ENCODE data around the gene CENPP. TPM values are rescaled to one million over a fixed set of nuclear protein-coding genes. Genes with fewer than 3 reads are reported as not detected.
"Not testable (repeated sequence)": the region's sequence is repeated elsewhere in the genome, so short reads cannot be mapped to it uniquely, and the experiment has no call there.

The CENPP gene
- total RNA-seq, 1 donor from 2014 or later: 3.3 TPM

DNA sequence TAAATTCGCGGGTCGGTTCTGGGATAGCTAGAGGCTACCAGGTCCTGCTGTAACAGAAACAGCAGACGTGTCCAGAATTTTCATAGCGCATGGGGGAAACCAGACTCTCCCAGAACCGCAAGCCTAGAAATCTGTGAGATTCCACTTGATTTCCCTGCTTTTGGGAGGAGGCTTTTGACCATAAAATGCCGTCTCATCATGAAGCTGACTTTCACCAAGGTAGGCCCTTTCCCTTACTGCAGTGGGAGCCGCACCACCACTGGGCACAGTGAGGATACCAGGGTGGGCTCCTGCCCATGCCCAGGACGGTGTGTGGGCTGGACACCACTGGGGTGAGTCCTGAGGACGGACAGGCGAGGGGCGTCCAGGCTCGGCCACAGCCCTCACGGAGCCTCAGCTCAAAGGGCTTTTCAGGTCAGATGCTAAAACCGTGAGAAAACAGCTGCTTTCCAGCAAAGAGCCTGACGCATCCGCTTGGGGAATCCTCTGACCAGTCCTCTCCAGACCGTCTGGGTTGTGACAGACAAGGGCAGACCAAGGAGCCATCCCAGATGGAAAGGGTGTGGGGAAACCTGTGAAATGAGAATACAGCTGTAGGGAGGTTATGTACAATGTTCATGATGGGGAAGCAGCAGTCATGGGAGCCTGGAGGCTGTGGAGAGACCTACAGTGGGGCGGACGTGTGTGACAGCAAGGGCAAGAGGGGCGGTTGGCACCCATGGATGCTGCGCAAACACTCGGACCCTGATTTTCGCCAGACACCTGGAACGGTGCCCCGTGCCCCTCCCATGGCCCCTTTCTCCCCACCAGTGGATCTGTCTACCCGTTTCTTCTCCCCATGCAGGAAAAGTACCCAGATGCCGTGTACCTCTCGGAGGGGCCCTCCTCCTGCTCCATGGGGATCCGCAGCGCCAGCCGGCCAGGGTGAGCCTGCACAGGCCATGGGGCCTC, 285.0 kb downstream of the CENPP start:
- ATAC-seq (peak; percentile 74), DNase-seq (ENCODE audit: missing footprints) (no peak)
- intact Hi-C loops (cut with DNase I): loop anchor here (10.0 kb wide), 1 partner anchor 106 kb away; no protein-coding TSS in a partner anchor

DNA sequence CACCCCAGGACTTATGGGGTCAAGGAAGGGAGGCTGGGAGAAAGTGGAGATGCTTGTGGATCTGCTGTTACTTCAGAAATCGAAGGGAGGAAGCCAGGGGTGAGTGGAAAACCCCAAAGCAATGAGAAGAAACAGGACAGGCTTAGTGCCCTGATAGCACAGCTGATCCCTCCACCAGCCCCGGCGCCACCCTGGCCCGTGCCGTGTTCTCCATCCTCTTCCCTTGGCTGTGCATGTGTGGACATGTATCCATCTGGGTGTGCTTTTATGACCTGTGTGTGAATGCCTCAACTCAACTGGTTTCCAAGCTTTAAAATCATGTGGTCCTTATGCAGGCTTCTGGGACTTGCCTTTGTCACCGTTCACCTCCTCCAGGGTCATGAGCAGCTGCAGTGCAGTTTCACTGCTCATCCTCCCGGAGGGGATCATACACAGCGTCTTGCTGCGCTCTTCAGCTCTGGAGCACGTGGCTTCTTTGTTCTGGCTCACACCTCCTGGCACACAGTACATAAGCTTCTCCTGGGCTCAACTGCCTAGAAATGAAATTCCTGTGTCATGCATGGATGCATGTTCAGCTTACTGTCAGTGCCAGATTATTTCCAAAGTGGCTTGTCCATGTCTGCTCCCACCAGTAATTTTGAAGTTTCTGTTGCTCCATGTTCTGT, 286.0 kb downstream of the CENPP start:
- ATAC-seq: no peak
- no peak for DNase-seq (ENCODE audit: missing footprints)
- intact Hi-C loops (cut with DNase I): loop anchor here (10.0 kb wide), 1 partner anchor 107 kb away; no protein-coding TSS in a partner anchor

DNA sequence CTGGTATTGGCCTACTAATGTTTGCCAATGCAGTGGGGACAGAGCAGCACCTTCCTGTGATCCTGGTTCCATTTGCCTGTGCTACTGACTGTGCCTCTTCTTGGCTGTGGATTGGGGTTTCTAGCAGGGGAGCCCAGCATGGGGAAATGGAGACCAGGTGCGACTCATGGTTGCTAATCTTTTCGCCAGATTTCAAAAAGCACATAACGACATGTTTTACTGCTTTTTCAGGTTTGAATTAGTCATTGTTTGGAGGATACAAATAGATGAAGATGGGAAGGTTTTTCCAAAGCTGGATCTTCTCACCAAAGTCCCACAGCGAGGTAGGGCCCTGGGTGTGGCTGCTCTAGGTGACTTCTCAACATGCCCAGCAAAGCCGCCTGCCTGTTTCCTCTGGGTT, 286.5 kb downstream of the CENPP start:
- intact Hi-C loops (cut with DNase I): loop anchor here (10.0 kb wide), 1 partner anchor 107 kb away; no protein-coding TSS in a partner anchor
- no peak for DNase-seq (ENCODE audit: missing footprints)
- no peak for ATAC-seq

DNA sequence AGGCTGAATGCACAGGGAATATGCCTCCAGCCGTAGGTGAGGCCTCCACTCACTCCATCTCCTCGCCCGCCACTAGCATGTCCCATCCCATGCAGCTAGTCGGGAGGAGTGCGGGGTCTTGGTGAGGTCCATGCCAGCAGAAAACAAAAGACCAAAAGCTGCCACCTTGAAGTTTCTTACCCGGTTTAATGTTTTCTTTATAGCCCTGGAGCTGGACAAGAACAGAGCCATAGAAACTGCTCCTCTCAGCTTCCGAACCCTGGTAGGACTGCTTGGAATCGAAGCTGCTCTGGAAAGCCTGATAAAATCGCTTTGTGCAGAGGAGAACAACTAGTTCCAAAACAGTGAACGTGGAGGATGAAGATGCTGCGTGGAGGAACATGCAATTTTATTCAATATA, 287.1 kb downstream of the CENPP start:
- DNase-seq (ENCODE audit: missing footprints) (no peak), ATAC-seq (no peak)
- intact Hi-C loops (cut with DNase I): loop anchor here (10.0 kb wide), 1 partner anchor 108 kb away; no protein-coding TSS in a partner anchor

DNA sequence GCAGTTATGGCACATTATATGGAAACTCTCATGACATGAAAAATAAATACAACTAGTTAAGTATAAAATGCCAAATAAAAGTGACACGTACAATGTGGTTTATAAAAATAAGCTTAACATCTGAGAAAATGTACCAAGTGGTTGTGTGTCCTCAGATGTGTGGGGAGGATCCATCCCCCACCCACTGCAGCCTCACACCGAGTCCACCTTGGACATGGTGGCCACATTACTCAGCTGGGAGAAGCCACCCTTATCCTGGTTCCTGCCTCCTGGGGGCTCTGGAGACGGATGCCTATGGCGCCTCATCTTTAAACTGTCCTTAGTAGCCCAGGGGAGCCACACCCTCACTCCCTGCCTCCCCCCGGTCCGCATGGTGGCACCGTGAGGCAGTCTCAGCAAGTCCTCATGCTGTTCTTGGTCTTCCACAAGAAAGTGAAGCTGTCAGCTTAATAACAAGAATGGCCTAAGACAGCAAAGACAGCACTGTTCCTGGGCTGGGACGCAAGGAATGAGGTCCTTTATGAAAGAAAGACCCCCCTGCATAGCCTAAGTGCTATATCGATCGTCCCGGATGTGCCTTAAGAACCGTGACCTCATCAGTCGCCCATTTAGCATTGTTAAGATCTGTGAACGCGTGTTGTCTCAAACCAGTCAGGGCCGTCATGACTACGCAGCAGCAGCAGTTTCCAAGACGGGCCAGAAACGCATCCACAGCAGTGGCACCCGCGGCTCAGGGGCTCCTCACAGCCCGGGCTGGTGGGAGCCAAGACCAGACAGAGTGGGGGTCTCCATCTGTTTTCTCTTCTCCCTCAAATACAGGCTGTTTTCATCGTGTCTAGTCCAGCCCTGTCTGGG, 287.7 kb downstream of the CENPP start:
- intact Hi-C loops (cut with DNase I): loop anchor here (10.0 kb wide), 1 partner anchor 109 kb away; no protein-coding TSS in a partner anchor
- DNase-seq (ENCODE audit: missing footprints): no peak
- ATAC-seq: no peak

DNA sequence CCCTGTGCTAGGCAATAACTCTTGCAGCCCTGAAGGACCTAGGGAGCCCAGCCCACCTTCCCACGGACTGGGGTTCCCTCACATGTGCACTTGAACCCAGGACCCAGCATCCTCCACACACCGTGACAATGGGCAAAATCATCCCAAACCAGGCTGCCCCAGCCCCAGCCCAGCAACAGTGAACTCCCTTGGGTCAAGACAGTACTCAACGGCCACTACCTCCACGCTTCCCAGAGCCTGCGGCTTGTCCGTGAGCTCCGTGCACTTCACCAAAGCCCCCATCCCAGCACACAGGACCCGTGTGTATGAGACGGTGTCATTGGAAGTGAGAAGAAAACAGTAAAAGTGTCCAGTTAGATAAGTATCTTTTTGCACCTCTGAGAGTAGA, 288.4 kb downstream of the CENPP start:
- ATAC-seq (no peak), DNase-seq (ENCODE audit: missing footprints) (no peak)
- intact Hi-C loops (cut with DNase I): loop anchor here (10.0 kb wide), 1 partner anchor 109 kb away; no protein-coding TSS in a partner anchor

DNA sequence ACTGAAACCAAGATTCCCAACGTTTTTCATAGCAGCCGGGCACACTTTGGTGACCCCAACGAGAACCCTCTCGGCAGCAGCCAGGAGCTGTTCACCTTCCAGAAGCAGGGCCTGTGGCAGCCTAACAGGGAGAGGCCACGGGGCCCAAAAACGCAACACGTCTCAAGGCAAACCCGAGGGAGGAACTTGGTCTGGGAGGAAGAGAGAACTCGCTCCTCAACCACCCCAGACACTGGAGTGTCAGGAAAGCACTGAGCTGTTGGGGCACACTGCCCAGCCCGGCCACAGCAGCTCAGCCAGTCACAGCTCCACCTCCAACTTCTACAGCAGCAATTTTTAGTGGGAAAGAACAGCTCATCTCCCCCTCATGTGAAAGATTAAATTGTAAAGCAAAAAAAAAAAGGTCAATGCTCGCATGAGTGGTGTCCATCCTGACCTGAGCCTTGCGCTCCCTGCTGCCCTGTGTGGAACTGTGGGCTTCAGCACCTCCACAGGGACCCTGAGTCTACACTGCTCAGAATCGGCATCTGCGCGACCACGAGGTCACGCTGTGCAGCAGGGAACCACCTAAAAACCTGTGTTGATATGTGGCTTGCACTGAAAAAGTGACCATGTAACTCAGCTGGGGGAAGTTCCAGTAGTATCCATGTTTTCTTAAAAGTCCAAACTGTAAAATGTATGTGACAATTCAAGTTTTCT, 289.2 kb downstream of the CENPP start:
- DNase-seq (ENCODE audit: missing footprints) (no peak), ATAC-seq (no peak)
- intact Hi-C loops (cut with DNase I): loop anchor here (10.0 kb wide), 1 partner anchor 110 kb away; no protein-coding TSS in a partner anchor

DNA sequence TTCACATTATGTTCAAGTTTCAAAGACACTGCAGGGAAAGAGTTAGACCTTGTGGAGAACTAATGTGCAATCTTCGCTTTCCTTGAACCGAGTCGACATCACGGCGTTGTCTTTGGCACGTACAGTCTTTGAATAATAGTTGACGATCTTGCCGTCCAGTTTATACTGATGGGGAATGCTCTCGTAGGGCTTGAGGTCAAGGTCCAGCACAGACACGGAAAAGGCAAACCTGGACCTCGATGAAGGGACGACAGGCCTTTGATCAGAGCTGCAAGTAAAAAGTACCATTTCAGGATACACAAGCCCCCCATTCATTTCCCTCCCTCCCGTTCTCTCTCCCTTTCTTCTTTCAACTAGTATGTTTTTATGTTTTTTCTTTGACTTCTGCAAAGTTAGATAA, 290.0 kb downstream of the CENPP start:
- DNase-seq (ENCODE audit: missing footprints) (no peak), ATAC-seq (no peak)
- intact Hi-C loops (cut with DNase I): loop anchor here (10.0 kb wide), 1 partner anchor 111 kb away; no protein-coding TSS in a partner anchor

DNA sequence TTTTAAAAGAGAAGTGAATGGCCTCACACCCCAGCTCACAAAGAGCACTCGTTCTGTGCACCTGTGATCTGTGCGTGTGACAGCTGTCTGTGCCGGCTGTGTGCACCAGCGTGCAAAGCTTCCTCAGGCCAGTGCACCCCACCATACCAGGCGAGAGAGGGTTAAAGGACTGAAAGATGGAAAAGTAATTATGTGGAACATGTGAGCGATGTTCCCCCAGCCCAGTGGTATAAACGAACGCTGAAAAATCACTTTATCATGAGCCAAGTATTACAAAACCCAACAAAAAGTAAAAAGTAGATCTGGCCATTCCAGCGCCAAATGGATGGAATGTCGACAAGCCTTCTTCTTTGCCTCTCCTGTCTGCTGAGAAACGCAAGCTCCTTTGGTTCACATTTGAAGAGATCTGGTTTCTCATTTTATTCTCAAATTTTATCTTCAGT, 290.5 kb downstream of the CENPP start:
- intact Hi-C loops (cut with DNase I): loop anchor here (10.0 kb wide), 1 partner anchor 111 kb away; no protein-coding TSS in a partner anchor
- ATAC-seq: peak; percentile 18
- no peak for DNase-seq (ENCODE audit: missing footprints)

DNA sequence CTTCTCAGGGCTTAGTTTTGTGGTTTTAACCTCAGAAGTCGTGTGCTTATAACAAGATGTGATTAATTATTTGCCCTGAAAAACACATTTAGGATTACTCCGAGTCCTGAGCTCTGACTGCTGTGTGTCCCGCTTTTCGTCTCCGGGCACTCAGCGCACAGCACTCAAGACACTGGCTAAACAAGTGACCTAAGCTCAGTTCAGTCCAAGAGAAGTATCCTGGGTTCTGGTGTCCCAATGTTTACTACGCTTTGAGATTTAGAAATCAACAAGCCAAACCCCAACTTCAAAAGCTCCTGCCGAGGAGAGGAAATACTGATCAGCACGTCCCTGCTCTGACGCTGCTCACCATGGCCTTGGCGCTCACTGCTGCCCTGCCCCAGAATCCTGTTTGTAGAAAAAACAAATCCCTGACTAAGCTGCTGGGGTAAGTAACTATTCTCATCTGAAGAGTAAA, 290.9 kb downstream of the CENPP start:
- intact Hi-C loops (cut with DNase I): loop anchor here (10.0 kb wide), 1 partner anchor 112 kb away; no protein-coding TSS in a partner anchor
- DNase-seq (ENCODE audit: missing footprints): no peak
- ATAC-seq: peak; percentile 27

DNA sequence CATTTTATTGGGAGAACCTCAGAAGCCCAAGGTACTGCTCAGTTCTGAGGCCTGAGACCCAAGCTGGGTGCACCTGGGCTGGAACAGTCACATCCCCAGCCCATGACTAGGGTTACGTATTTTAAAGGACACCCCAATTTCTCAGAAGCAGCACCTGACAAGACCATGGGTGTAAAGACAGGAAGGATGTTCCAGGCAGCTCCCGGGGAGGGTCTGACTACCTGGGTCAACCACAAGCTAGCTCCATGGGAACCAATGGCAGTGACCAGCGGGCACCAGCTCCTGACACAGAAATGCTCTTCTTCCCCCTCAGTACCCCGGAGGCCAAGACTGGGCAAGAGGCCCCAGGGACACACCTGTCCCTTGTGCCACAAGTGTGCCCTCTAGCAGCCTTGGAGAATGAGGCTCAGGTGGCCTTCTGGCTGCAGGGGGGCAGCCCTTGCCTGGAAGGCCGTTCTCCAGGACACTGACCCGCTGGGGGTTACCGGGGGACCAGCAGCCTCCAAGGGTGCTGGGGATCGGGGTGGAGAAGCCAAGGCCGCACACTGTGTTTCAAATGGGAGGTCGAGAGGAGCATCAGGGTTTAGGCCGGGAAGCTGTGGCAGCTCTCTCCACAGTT, 291.6 kb downstream of the CENPP start:
- ATAC-seq: no peak
- intact Hi-C loops (cut with DNase I): loop anchor here (10.0 kb wide), 1 partner anchor 113 kb away; no protein-coding TSS in a partner anchor
- no peak for DNase-seq (ENCODE audit: missing footprints)

DNA sequence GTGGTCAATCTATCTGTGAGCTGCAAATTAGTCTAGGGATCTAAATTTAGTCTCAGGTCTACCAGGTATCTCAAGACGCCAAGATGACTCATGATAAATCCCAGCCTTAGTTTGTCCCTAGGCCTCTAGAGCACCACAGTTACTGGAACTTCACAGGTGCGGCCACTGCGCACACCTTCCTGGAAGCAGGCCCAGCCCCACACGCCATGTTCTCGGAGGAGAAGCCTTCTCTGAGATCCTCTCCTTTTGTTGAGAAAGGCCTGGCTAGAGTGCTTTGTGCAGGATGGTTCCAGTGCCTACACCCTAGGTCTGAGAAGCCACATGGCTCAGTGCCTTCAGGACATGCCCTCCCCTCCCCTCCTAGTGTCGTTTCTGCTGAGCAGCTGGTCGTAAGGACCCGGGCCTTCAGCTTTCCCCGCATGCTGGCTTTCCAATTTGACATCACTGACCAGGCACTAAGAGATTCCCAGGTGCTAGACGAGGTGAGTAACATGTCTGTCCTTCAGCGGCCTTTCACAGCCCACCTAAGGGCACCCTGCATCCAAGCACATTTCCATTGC, 292.3 kb downstream of the CENPP start:
- ATAC-seq: no peak
- DNase-seq (ENCODE audit: missing footprints): no peak
- intact Hi-C loops (cut with DNase I): loop anchor here (10.0 kb wide), 1 partner anchor 113 kb away; no protein-coding TSS in a partner anchor

DNA sequence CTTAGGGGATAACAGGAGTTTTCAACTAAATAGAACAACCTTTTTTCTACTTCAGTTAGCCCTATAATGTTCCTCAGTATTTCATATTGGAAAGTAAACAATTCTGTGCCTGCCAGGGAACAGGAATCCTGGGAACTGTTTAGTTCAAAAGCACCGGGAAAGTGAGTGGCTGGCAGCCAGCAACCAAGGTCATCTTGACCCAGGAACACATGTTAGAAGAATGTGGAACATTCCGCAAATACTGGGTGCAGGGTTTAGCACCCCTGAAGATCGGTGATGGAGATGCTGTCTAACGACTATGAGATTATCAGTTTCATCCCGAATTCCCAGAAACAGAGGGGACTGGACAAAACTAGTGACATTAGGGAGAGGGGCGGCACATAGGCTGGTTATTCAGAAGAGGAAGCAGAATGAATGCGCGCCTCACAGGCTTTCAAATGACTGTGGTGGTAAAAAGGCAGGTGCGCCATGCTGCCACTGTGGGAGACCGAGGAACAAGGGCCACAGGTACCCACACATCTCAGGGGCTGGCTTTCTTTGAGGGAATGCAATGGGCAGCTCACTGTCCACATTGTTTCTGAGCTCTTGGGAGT, 293.0 kb downstream of the CENPP start:
- intact Hi-C loops (cut with DNase I): loop anchor here (10.0 kb wide), 1 partner anchor 114 kb away; no protein-coding TSS in a partner anchor
- DNase-seq (ENCODE audit: missing footprints) (no peak), ATAC-seq (no peak)

DNA sequence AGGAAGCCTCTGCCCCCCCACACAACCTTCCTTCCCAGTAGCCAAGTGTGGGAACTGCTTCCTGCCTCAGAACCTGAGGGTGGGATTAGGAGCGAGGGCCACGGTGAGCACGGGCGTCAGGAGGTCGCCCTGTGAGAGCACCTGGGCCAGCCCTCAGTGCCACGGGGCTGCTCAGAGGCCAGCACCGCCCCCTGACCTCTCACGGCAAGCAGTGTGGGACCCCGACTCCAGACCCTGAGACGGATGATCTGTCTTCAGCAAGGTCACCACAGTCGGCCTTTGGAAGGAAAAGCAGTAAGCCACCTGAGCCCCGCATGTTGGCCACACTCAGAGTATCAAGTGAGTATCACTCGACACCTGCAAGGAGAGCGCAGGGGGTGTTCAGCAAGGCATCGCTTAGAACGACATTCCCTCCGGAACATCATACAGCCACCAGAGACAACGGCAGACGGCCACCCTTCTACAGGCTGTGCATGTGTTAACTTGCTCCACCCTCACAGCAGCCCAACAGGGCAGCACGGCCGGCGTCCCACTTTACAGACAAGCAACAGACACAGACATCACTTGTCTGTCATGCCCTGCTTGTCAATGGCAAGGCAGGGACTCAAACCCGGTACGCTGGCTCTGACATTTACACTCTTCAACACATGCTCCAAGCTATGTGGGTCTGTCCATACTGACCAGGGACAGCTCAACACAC, 294.0 kb downstream of the CENPP start:
- DNase-seq (ENCODE audit: missing footprints) (no peak), ATAC-seq (no peak)
- intact Hi-C loops (cut with DNase I): loop anchor here (10.0 kb wide), 1 partner anchor 115 kb away; no protein-coding TSS in a partner anchor

DNA sequence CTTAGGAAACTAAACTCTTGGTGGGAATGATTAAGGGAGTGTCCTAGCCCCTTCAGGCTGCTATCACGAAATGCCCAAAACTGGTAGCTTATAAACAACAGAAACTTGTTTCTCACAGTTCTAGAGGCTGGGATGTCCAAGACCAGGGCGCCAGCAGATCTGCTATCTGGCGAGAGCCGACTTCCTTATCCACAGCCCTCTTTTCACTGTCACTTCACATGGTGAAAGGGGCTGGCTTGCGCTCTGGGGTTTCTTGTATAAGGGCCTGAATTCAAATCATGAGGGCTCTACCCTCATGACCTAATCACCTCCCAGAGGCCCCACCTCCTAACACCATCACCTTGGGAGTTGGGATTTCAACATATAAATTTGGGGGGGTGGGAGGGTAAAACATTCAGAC, 295.1 kb downstream of the CENPP start:
- DNase-seq (ENCODE audit: missing footprints) (no peak), ATAC-seq (peak; percentile 33)
- intact Hi-C loops (cut with DNase I): no loop called here

DNA sequence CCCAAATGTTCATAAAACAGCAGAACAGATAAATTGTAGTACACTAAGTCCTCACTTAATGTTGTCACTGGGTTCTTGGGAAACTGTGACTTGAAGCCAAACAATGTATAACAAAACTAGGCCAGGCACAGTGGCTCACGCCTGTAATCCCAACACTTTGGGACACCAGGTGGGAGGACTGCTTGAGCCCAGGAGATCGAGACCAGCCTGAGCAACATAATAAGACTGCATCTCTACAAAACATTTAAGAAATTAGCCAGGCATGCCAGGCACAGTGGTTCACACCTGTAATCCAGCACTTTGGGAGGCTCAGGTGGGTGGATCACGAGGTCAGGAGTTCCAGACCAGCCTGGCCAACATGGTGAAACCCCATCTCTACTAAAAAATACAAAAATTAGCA, 298.2 kb downstream of the CENPP start:
- intact Hi-C loops (cut with DNase I); ATAC-seq; DNase-seq (ENCODE audit: missing footprints): not testable (repeated sequence)
